ENCODE measurements around the gene ZNF41. TPM values are rescaled to one million over a fixed set of nuclear protein-coding genes. Genes with fewer than 3 reads are reported as not detected.

The ZNF41 gene
- total RNA-seq, 2 experiments from 2014 or later: 12.2 to 13.3 TPM

DNA sequence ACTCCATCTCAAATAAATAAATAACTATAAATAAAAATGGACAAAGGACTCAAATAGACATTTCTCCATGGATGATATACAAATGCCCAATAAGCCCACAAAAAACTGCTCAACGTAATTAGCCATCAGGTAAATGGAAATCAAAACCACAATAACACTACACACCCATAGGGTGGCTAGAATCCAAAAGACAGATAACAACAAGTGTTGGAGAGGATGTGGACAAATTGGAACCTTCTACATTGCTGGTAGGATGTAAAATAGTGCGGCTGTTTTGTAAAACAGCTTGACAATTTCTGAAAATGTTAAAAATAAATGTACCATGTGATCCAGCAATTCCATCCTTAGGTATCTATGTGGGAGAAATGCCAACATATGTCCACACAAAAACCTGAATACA is 60.6 kb downstream of the ZNF41 start:
- CTCF ChIA-PET: no interaction called here
- H3K9me3 Mint-ChIP-seq: peaks cover 13% of the 10 kb centered on the region

DNA sequence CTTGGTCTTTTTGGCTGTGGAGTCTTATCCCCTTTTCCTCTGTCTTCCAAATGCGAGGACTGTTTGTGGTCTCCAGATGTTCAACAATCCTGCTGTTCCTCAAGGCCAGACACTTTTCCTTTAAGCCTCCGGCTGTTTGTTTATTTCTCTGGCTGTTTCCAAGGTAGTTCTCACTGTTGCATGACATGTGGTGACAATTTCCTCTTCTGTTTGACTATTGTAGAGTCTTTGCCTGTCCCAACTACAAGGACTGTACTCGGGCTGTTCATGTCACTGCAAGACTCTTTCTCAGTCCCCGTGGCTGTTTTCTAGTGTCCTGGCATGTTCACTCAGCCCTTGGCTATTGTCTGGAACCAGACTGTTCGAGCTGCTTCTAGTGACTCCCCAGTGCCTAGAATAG is 62.1 kb downstream of the ZNF41 start:
- Mint-ChIP-seq H3K4me3 (no peak overlapping the region), H3K27me3 (no peaks in the 10 kb centered on the region), H3K36me3 (ENCODE audit: low read depth) (no peaks in the 10 kb centered on the region), H3K9me3 (peaks cover 13% of the 10 kb centered on the region), H3K27ac (no peak overlapping the region), H3K4me1 (no peaks in the 10 kb centered on the region)
- DNase-seq: no peak
- ChIA-PET POLR2A (no interaction called here), CTCF (no interaction called here)

More for the DNA sequence above, 60.6 kb downstream of the ZNF41 start:
- Mint-ChIP-seq H3K4me1 (no peaks in the 10 kb centered on the region), H3K27ac (no peak overlapping the region), H3K36me3 (ENCODE audit: low read depth) (peaks cover 2% of the 10 kb centered on the region), H3K27me3 (no peaks in the 10 kb centered on the region), H3K4me3 (no peak overlapping the region)
- POLR2A ChIA-PET: no interaction called here
- no peak for DNase-seq

DNA sequence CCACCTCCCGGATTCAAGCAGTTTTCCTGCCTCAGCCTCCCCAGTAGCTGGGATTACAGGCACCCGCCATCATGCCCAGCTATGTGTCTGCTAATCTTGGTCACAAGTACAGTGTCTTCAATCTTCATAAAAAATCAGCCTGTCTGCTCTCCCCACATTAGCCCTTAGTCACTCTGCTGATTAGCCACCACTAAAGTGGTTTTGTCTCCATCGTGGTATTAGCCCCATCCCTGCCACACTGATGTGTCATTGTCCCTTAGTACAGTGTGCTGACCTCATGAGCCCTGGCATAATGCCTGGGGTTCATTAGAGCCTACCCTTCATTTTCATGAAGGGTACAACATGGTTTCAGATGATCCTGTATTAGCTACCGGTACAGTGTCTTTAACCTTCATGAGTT is 62.8 kb downstream of the ZNF41 start:
- Mint-ChIP-seq H3K36me3 (ENCODE audit: low read depth) (no peaks in the 10 kb centered on the region), H3K4me3 (no peak overlapping the region), H3K4me1 (no peaks in the 10 kb centered on the region), H3K27ac (no peak overlapping the region), H3K9me3 (peaks cover 13% of the 10 kb centered on the region), H3K27me3 (no peaks in the 10 kb centered on the region)
- no peak for DNase-seq
- POLR2A ChIA-PET: no interaction called here
- CTCF ChIA-PET: no interaction called here

DNA sequence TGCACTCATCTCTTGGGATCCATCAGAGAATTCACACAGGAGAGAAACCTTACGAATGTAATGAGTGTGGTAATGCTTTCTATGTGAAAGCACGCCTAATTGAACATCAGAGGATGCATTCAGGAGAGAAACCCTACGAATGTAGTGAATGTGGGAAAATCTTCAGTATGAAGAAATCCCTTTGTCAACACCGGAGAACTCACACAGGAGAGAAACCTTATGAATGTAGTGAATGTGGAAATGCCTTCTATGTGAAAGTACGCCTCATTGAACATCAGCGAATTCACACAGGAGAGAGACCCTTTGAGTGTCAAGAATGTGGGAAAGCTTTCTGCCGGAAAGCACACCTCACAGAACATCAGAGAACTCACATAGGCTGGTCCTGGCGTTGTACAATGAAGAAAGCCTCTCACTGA is 69.8 kb downstream of the ZNF41 start:
- peaks cover 11% of the 10 kb centered on the region for H3K36me3 Mint-ChIP-seq (ENCODE audit: low read depth)
- no peak for DNase-seq
- H3K9me3 Mint-ChIP-seq: peaks cover 26% of the 10 kb centered on the region
- H3K27ac Mint-ChIP-seq: no peak overlapping the region
- CTCF ChIA-PET: no interaction called here
- POLR2A ChIA-PET: no interaction called here
- no peak overlapping the region for H3K4me3 Mint-ChIP-seq
- no peaks in the 10 kb centered on the region for H3K27me3 Mint-ChIP-seq
- H3K4me1 Mint-ChIP-seq: no peaks in the 10 kb centered on the region

Other genes starting within 250 kb of the ZNF41 start
- under 1 TPM; 0.40 to 0.42 TPM for gene ZNF157, start 112.6 kb downstream of the ZNF41 start, total RNA-seq
- 10 to 100 TPM; 76.9 to 82.0 TPM for gene ARAF, start 78.0 kb upstream of the ZNF41 start, total RNA-seq
- 10 to 100 TPM; 81.7 to 97.1 TPM for gene TIMP1, start 99.2 kb upstream of the ZNF41 start, total RNA-seq
- under 1 TPM; 0.35 TPM for gene SYN1, start 136.6 kb upstream of the ZNF41 start, total RNA-seq
- gene CFP, start 146.7 kb upstream of the ZNF41 start, total RNA-seq: 10 to 100 TPM; 25.9 to 45.1 TPM
- gene ELK1, start 167.3 kb upstream of the ZNF41 start, total RNA-seq: 10 to 100 TPM; 56.4 to 61.1 TPM
- gene UXT, start 176.0 kb upstream of the ZNF41 start, total RNA-seq: 100 to 1,000 TPM; 181 to 187 TPM

All from activated CD4-positive, alpha-beta T cell treated with anti-CD3 and anti-CD28 coated beads, Interleukin-2, amount 10 ng/mL, durations not matched to agents 7 days and 5 days (primary cell).